ENCODE data around the gene MKLN1. TPM values are rescaled to one million over a fixed set of nuclear protein-coding genes. Genes with fewer than 3 reads are reported as not detected.

MKLN1 gene
- total and polyA plus RNA-seq, 2 of the 13 experiments (the other 11 are each of a cell fraction or from before 2014, with no cell fraction given), result 33.6 to 43.5 TPM

DNA sequence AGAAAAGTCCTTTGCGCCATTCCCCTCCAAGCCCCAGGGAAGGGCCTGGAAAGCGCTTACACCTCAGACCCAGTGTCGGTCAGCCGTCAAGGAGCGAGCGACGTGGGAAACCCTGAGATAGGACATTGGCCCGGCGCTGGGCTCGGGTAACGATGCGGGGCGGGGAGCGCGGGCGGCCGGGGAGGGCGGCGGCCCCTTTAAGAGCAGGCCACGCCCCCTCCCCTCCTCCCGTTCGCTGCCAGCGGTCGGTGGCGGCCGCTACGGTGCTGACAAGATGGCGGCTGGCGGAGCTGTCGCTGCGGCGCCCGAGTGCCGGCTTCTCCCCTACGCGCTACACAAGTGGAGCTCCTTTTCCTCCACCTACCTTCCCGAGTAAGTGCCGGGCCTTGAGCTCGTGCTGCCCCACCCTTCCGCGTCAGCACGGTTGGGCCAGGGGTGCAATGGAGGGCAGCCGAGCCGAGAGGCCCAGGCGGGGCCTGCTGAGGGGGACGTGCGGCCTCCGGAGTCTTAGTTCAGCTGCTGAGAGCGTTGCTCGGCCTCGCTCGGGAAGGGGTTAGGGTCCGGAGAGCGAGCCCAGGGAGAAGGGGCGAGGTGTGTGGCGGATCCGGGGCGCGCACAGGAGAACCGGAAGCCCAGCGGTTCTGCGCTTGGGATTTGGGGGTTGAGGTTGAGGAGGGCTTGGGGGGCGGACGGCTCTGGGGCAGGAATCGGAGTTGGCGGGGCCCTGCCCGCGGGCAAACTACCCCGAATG lies at the start of gene MKLN1 (continued):
- no peak; the same call in 1 of the 2 replicates for TF ChIP-seq REXO4 (CRISPR knock-in tag; IDR thresholded peaks at IDR 0.05; ENCODE audit: borderline replicate concordance)
- no peak for TF ChIP-seq PRDM15 (CRISPR knock-in tag; IDR thresholded peaks at IDR 0.05)
- TF ChIP-seq CREB3 (CRISPR knock-in tag; IDR thresholded peaks at IDR 0.05), result no peak
- TF ChIP-seq CTCF (CRISPR knock-in tag; IDR thresholded peaks at IDR 0.05), result no peak
- peak; percentile 78 for TF ChIP-seq YEATS4 (CRISPR knock-in tag; IDR thresholded peaks at IDR 0.05; ENCODE audit: borderline replicate concordance)
- TF ChIP-seq ZNF281 (CRISPR knock-in tag; IDR thresholded peaks at IDR 0.05; ENCODE audit: borderline replicate concordance), result peak; percentile 73
- no peak for TF ChIP-seq FOSL1 (CRISPR knock-in tag; IDR thresholded peaks at IDR 0.05; ENCODE audit: borderline replicate concordance)
- TF ChIP-seq GABPA (IDR thresholded peaks at IDR 0.05; ENCODE audit: low read depth, low read length), result peak; percentile 16; the same call in 1 of the 2 replicates
- peak; percentile 38; the same call in 1 of the 2 replicates for TF ChIP-seq GABPA (CRISPR knock-in tag; IDR thresholded peaks at IDR 0.05; ENCODE audit: low read depth)
- peak; percentile 41; the same call in 1 of the 2 replicates for TF ChIP-seq MXD4 (CRISPR knock-in tag; IDR thresholded peaks at IDR 0.05)
- TF ChIP-seq SIN3B (IDR thresholded peaks at IDR 0.05; ENCODE audit: low read length), result no peak
- TF ChIP-seq ZFP37 (CRISPR knock-in tag; IDR thresholded peaks at IDR 0.05; ENCODE audit: borderline replicate concordance), result no peak
- no peak for TF ChIP-seq ZNF660 (CRISPR knock-in tag; IDR thresholded peaks at IDR 0.05; ENCODE audit: borderline replicate concordance, low read depth)
- TF ChIP-seq ARNTL (CRISPR knock-in tag; IDR thresholded peaks at IDR 0.05), result peak; percentile 63; the same call in 1 of the 2 replicates
- TF ChIP-seq ZNF44 (CRISPR knock-in tag; IDR thresholded peaks at IDR 0.05), result peak; percentile 55; the same call in 1 of the 2 replicates
- 0 out of 2 replicates have a peak, but pooled peaks have one; percentile 30 for TF ChIP-seq PPARG (CRISPR knock-in tag; conservative IDR thresholded peaks at IDR 0.05)
- no peak for TF ChIP-seq TRIM22 (IDR thresholded peaks at IDR 0.05)
- TF ChIP-seq MZF1 (CRISPR knock-in tag; IDR thresholded peaks at IDR 0.05; ENCODE audit: borderline replicate concordance), result 0 out of 2 replicates have a peak, but pooled peaks have one; percentile 33
- TF ChIP-seq TBP (CRISPR knock-in tag; IDR thresholded peaks at IDR 0.05), result no peak

All from HepG2 (cell line).